Astrocyte (in vitro differentiated cells and primary cell): ENCODE measurements around the gene ZNF543. TPM values are rescaled to one million over a fixed set of nuclear protein-coding genes. Genes with fewer than 3 reads are reported as not detected.

ENCODE experiments used
- DNase-seq: peaks from one replicate; pipeline ENCODE4 v3.0.0-alpha.2; 2010; ENCODE audit warnings: low read depth
- FAIRE-seq: peaks from 2 replicates; lab custom pipeline; 2011; peaks lifted over from hg19 to GRCh38; lab: Jason Lieb, UNC
- H2AFZ ChIP-seq: 2 replicates; pipeline ENCODE4 v1.6.0; 2012; ENCODE audit warnings: low read depth, low read length, inconsistent platforms
- H3K27ac ChIP-seq: 2 replicates; pipeline ENCODE4 v1.5.1; 2011; ENCODE audit warnings: low read depth, low read length, inconsistent platforms
- H3K27me3 ChIP-seq: 2 replicates; pipeline ENCODE4 v1.6.0; 2011; ENCODE audit warnings: low read length, inconsistent platforms; ENCODE audit not compliant: insufficient read depth
- H3K36me3 ChIP-seq: 2 replicates; pipeline ENCODE4 v1.5.1; 2011; ENCODE audit warnings: low read length, inconsistent platforms; ENCODE audit not compliant: insufficient read depth
- H3K4me1 ChIP-seq: 2 replicates; pipeline ENCODE4 v1.5.1; 2011; ENCODE audit warnings: low read length, inconsistent platforms; ENCODE audit not compliant: insufficient read depth
- H3K4me2 ChIP-seq: 2 replicates; pipeline ENCODE4 v1.6.0; 2012; ENCODE audit warnings: low read length, inconsistent platforms
- H3K4me3 ChIP-seq: 2 replicates; pipeline ENCODE4 v1.5.1; 2011; ENCODE audit warnings: low read depth, mild to moderate bottlenecking, low read length, inconsistent platforms; ENCODE audit not compliant: insufficient read depth
- H3K79me2 ChIP-seq: 2 replicates; pipeline ENCODE4 v1.6.0; 2012; ENCODE audit warnings: mild to moderate bottlenecking, low read length, inconsistent platforms; ENCODE audit not compliant: insufficient read depth
- H3K9ac ChIP-seq: 2 replicates; pipeline ENCODE4 v1.6.0; 2012; ENCODE audit warnings: mild to moderate bottlenecking, low read length, inconsistent platforms
- H3K9me3 ChIP-seq: 2 replicates; pipeline ENCODE4 v1.5.1; 2012; ENCODE audit warnings: low read depth, mild to moderate bottlenecking, low read length, inconsistent platforms; ENCODE audit not compliant: insufficient read depth
- H4K20me1 ChIP-seq: 2 replicates; pipeline ENCODE4 v1.6.0; 2012; ENCODE audit warnings: low read length, inconsistent platforms; ENCODE audit not compliant: insufficient read depth
- H3K27ac Mint-ChIP-seq: one replicate; pipeline ENCODE4 v1.8.0; 2021; ENCODE audit warnings: mild to moderate bottlenecking, mixed read lengths; ENCODE audit not compliant: unreplicated experiment
- H3K27me3 Mint-ChIP-seq: one replicate; pipeline ENCODE4 v1.8.0; 2021; ENCODE audit warnings: low read depth, mixed read lengths; ENCODE audit not compliant: unreplicated experiment
- H3K36me3 Mint-ChIP-seq: one replicate; pipeline ENCODE4 v1.8.0; 2021; ENCODE audit warnings: low read depth, mixed read lengths; ENCODE audit not compliant: unreplicated experiment
- H3K4me1 Mint-ChIP-seq: one replicate; pipeline ENCODE4 v1.8.0; 2021; ENCODE audit warnings: low read depth, mixed read lengths; ENCODE audit not compliant: unreplicated experiment
- H3K4me3 Mint-ChIP-seq: one replicate; pipeline ENCODE4 v1.8.0; 2021; ENCODE audit warnings: mild to moderate bottlenecking, moderate library complexity, mixed read lengths; ENCODE audit not compliant: unreplicated experiment
- H3K9me3 Mint-ChIP-seq: one replicate; pipeline ENCODE4 v1.8.0; 2021; ENCODE audit warnings: mild to moderate bottlenecking, mixed read lengths; ENCODE audit not compliant: unreplicated experiment
- EZH2 ChIP-seq: IDR thresholded peaks from 2 replicates; pipeline ENCODE4 v1.6.1; 2012; ENCODE audit warnings: mild to moderate bottlenecking, low read length, inconsistent platforms; ENCODE audit not compliant: insufficient read depth
- total RNA-seq: library from RNA; stranded (reverse); gene quantifications from 2 replicates; pipeline ENCODE4 v1.2.1, GENCODE V29; 2021
- TF ChIP-seq, protein P1 (sequence below): IDR thresholded peaks from 2 replicates; pipeline ENCODE4 v1.5.1; 2011; ENCODE audit warnings: low read depth, mild to moderate bottlenecking, inconsistent platforms, low read length, moderate library complexity; ENCODE audit not compliant: insufficient read depth

The ZNF543 gene
- total RNA-seq, 1 donor from 2014 or later = 9.5 TPM

GRCh38 chr19:57376151-57376550, 55.9 kb downstream of the ZNF543 start:
- H3K36me3 ChIP-seq = peaks cover 23% of the 10 kb centered on the region
- peaks cover 68% of the 10 kb centered on the region for H3K9me3 Mint-ChIP-seq
- H4K20me1 ChIP-seq = no peaks in the 10 kb centered on the region

GRCh38 chr19:57377498-57378146, 57.4 kb downstream of the ZNF543 start:
- peaks cover 64% of the 10 kb centered on the region for H3K9me3 Mint-ChIP-seq
- Histone ChIP-seq H3K9me3 (peaks cover 42% of the 10 kb centered on the region), H2AFZ (no peak overlapping the region), H3K27me3 (no peaks in the 10 kb centered on the region), H3K36me3 (peaks cover 20% of the 10 kb centered on the region), H3K27ac (no peak overlapping the region), H4K20me1 (no peaks in the 10 kb centered on the region), H3K4me3 (no peak overlapping the region), H3K4me1 (no peaks in the 10 kb centered on the region), H3K79me2 (no peaks in the 10 kb centered on the region), H3K4me2 (no peak overlapping the region), H3K9ac (no peak overlapping the region)
- no peaks in the 10 kb centered on the region for H3K27me3 Mint-ChIP-seq
- FAIRE-seq = no peak
- no peak overlapping the region for H3K27ac Mint-ChIP-seq
- peaks cover 61% of the 10 kb centered on the region for H3K36me3 Mint-ChIP-seq
- TF ChIP-seq EZH2 = no peak
- TF ChIP-seq, protein P1, sequence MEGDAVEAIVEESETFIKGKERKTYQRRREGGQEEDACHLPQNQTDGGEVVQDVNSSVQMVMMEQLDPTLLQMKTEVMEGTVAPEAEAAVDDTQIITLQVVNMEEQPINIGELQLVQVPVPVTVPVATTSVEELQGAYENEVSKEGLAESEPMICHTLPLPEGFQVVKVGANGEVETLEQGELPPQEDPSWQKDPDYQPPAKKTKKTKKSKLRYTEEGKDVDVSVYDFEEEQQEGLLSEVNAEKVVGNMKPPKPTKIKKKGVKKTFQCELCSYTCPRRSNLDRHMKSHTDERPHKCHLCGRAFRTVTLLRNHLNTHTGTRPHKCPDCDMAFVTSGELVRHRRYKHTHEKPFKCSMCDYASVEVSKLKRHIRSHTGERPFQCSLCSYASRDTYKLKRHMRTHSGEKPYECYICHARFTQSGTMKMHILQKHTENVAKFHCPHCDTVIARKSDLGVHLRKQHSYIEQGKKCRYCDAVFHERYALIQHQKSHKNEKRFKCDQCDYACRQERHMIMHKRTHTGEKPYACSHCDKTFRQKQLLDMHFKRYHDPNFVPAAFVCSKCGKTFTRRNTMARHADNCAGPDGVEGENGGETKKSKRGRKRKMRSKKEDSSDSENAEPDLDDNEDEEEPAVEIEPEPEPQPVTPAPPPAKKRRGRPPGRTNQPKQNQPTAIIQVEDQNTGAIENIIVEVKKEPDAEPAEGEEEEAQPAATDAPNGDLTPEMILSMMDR = no peak
- H3K4me3 Mint-ChIP-seq = no peak overlapping the region
- H3K4me1 Mint-ChIP-seq = no peaks in the 10 kb centered on the region
- DNase-seq = no peak

More at GRCh38 chr19:57376151-57376550, 55.9 kb downstream of the ZNF543 start:
- Histone ChIP-seq H3K79me2 (no peaks in the 10 kb centered on the region), H3K9ac (no peak overlapping the region), H3K4me3 (no peak overlapping the region), H3K27ac (no peak overlapping the region), H3K9me3 (peaks cover 42% of the 10 kb centered on the region), H3K4me1 (no peaks in the 10 kb centered on the region), H2AFZ (no peak overlapping the region), H3K27me3 (no peaks in the 10 kb centered on the region), H3K4me2 (no peak overlapping the region)
- no peak overlapping the region for H3K4me3 Mint-ChIP-seq
- no peak for FAIRE-seq
- no peaks in the 10 kb centered on the region for H3K27me3 Mint-ChIP-seq
- no peaks in the 10 kb centered on the region for H3K4me1 Mint-ChIP-seq
- H3K27ac Mint-ChIP-seq = no peak overlapping the region
- TF ChIP-seq EZH2 = no peak
- TF ChIP-seq, protein P1 = no peak
- DNase-seq = no peak
- H3K36me3 Mint-ChIP-seq = peaks cover 74% of the 10 kb centered on the region

Other genes with a start within 250 kb of the ZNF543 start
- not detected in 2 replicates for gene USP29, start 200.5 kb upstream of the ZNF543 start, total RNA-seq
- gene ZIM3, start 175.3 kb upstream of the ZNF543 start, total RNA-seq = not detected in 2 replicates
- not detected in 2 replicates for gene DUXA, start 153.0 kb upstream of the ZNF543 start, total RNA-seq
- gene ZNF264, start 129.0 kb upstream of the ZNF543 start, total RNA-seq = 25.5 and 26.5 TPM in 2 replicates
- 1.2 and 1.6 TPM in 2 replicates for gene AURKC, start 89.4 kb upstream of the ZNF543 start, total RNA-seq
- gene ZNF805, start 79.8 kb upstream of the ZNF543 start, total RNA-seq = 21.7 and 23.8 TPM in 2 replicates
- gene ZNF460, start 40.0 kb upstream of the ZNF543 start, total RNA-seq = 87.2 and 105 TPM in 2 replicates
- 11.5 and 12.2 TPM in 2 replicates for gene ZNF304, start 30.8 kb downstream of the ZNF543 start, total RNA-seq
- gene TRAPPC2B, start 43.1 kb downstream of the ZNF543 start, total RNA-seq = 9.2 and 11.6 TPM in 2 replicates
- gene ZNF547, start 43.1 kb downstream of the ZNF543 start, total RNA-seq = 3.6 and 4.1 TPM in 2 replicates
- gene ZNF548, start 69.4 kb downstream of the ZNF543 start, total RNA-seq = 16.6 and 16.7 TPM in 2 replicates
- 7.7 and 11.6 TPM in 2 replicates for gene ZNF17, start 90.7 kb downstream of the ZNF543 start, total RNA-seq
- 14.1 and 16.2 TPM in 2 replicates for gene ZNF749, start 114.9 kb downstream of the ZNF543 start, total RNA-seq
- 1.5 and 1.7 TPM in 2 replicates for gene VN1R1, start 136.7 kb downstream of the ZNF543 start, total RNA-seq
- 13.8 and 14.5 TPM in 2 replicates for gene ZNF772, start 157.1 kb downstream of the ZNF543 start, total RNA-seq
- gene ZNF419, start 167.3 kb downstream of the ZNF543 start, total RNA-seq = 13.1 and 14.1 TPM in 2 replicates
- gene ZNF773, start 179.5 kb downstream of the ZNF543 start, total RNA-seq = 11.4 and 13.3 TPM in 2 replicates
- 6.7 and 7.3 TPM in 2 replicates for gene ZNF549, start 206.9 kb downstream of the ZNF543 start, total RNA-seq
- gene ZNF550, start 239.4 kb downstream of the ZNF543 start, total RNA-seq = 13.4 and 13.5 TPM in 2 replicates